SH-SY5Y (cell line): ENCODE results near the gene TTR.

Experiments
- GATA2 ChIP-seq: IDR thresholded peaks from 2 replicates; pipeline ENCODE4 v1.6.1; 2011; ENCODE audit warnings: mild to moderate bottlenecking, low read depth, low read length
- GATA3 ChIP-seq: IDR thresholded peaks from 2 replicates; pipeline ENCODE4 v1.6.1; 2011; ENCODE audit warnings: low read depth, mild to moderate bottlenecking, low read length, moderate library complexity

GRCh38 chr18:31631526-31631925, 39.8 kb downstream of the TTR start:
- TF ChIP-seq GATA2 = no peak
- TF ChIP-seq GATA3 = no peak
